K562 (cell line): ENCODE measurements around the gene MARCHF3. TPM values are rescaled to one million over a fixed set of nuclear protein-coding genes. Genes with fewer than 3 reads are reported as not detected.

ENCODE experiments used
- ATAC-seq: fragments of 200-7000 bp; cut with Tn5 transposase; 3 replicates; pipeline ENCODE4 v1.9.1; 2020; ENCODE audit warnings: moderate library complexity
- BruUV-seq: library from RNA; stranded (reverse); fragments of 400-500 nt; replicated peaks from 2 replicates; lab custom pipeline; 2021; lab: Mats Ljungman, UMichigan
- CTCF ChIA-PET: fragments of 300-600 bp; formaldehyde crosslinking; extraction: SDS; loops from one replicate; lab custom pipeline; 2021; ENCODE audit warnings: low intra/inter-chr PET ratio; lab: Yijun Ruan, JAX
- POLR2A ChIA-PET: fragments of 300-600, 350-650 bp; sonication (Branson Sonifier 250); formaldehyde crosslinking; extraction: SDS; loops from one replicate; lab custom pipeline; 2021; ENCODE audit warnings: antibody characterized with exemption, inconsistent platforms; lab: Yijun Ruan, JAX
- DNase-seq, 4 experiments: peaks; one replicate each; pipeline versions ENCODE4 v3.0.0 to v3.0.0-alpha.2; 2011 to 2018; ENCODE audit warnings: low spot score in 3 of 4, mixed read lengths in 3 of 4; ENCODE audit errors: extremely low read depth in 1 of 4
- FAIRE-seq: peaks from 2 replicates; lab custom pipeline; 2011; peaks lifted over from hg19 to GRCh38; lab: Jason Lieb, UNC
- H2AFZ ChIP-seq: 2 replicates; pipeline ENCODE4 v1.6.0; 2011; ENCODE audit warnings: low read depth, low read length, control low read depth, inconsistent platforms
- H3K27ac ChIP-seq: fragments of 200-600 bp; 3 replicates; pipeline ENCODE4 v1.8.0; 2011; ENCODE audit warnings: low read depth, mild to moderate bottlenecking, control low read depth, inconsistent platforms, low read length, moderate library complexity, mixed read lengths; ENCODE audit errors: extremely low read depth
- H3K27me3 ChIP-seq, 2 experiments: fragments of 300-600 bp in 1 of 2; 2 replicates in 1 of 2; 3 replicates in 1 of 2; pipeline versions ENCODE4 v1.6.0 to v1.8.0; 2011; ENCODE audit warnings: inconsistent platforms in 2 of 2, low read length in 2 of 2, mild to moderate bottlenecking in 1 of 2, mixed read lengths in 1 of 2, moderate library complexity in 1 of 2; ENCODE audit not compliant: control insufficient read depth in 2 of 2, insufficient read depth in 2 of 2
- H3K36me3 ChIP-seq: fragments of 300-600 bp; 3 replicates; pipeline ENCODE4 v1.8.0; 2011; ENCODE audit warnings: mild to moderate bottlenecking, low read length, inconsistent platforms; ENCODE audit not compliant: control insufficient read depth, insufficient read depth
- H3K4me1 ChIP-seq, 2 experiments: fragments of 200-600 bp in 1 of 2; replicated peaks in 1 of 2; 2 replicates in 1 of 2; 3 replicates in 1 of 2; pipeline versions ENCODE4 v1.5.1 to v1.8.0; 2011; ENCODE audit warnings: inconsistent platforms in 2 of 2, low read length in 2 of 2, mild to moderate bottlenecking in 1 of 2, mixed read lengths in 1 of 2, moderate library complexity in 1 of 2; ENCODE audit not compliant: control insufficient read depth in 2 of 2, insufficient read depth in 2 of 2
- H3K4me2 ChIP-seq: 2 replicates; pipeline ENCODE4 v1.6.1; 2011; ENCODE audit warnings: low read length, control low read depth, inconsistent platforms, mixed read lengths; ENCODE audit not compliant: insufficient read depth
- H3K4me3 ChIP-seq: fragments of 200-600 bp; sonication (generic), shearing (Covaris generic); 2 replicates; pipeline ENCODE4 v1.5.1; 2016; ENCODE audit warnings: control low read depth, inconsistent platforms
- H3K79me2 ChIP-seq: fragments of 200-600 bp; 3 replicates; pipeline ENCODE4 v1.8.0; 2011; ENCODE audit warnings: low read length, inconsistent platforms; ENCODE audit not compliant: control insufficient read depth, insufficient read depth
- H3K9ac ChIP-seq, 2 experiments: 2 replicates each; pipeline versions ENCODE4 v1.6.0 to v1.6.1; 2011; ENCODE audit warnings: low read depth in 2 of 2, low read length in 2 of 2, control low read depth in 1 of 2, inconsistent platforms in 1 of 2, mild to moderate bottlenecking in 1 of 2, mixed read lengths in 1 of 2; ENCODE audit not compliant: insufficient read depth in 1 of 2
- H3K9me1 ChIP-seq: one replicate; pipeline ENCODE4 v1.6.0; 2011; ENCODE audit warnings: inconsistent platforms, mild to moderate bottlenecking, low read length, moderate library complexity; ENCODE audit not compliant: control insufficient read depth, insufficient read depth
- H3K9me3 ChIP-seq: replicated peaks from 2 replicates; pipeline ENCODE4 v1.5.1; 2011; ENCODE audit warnings: low read depth, low read length, inconsistent platforms; ENCODE audit not compliant: control insufficient read depth, insufficient read depth
- H4K20me1 ChIP-seq: replicated peaks from 2 replicates; pipeline ENCODE4 v1.6.1; 2011; ENCODE audit warnings: low read length, inconsistent platforms, mixed read lengths; ENCODE audit not compliant: control insufficient read depth, insufficient read depth
- ATF7 ChIP-seq: fragments of 450-650 bp; IDR thresholded peaks from 2 replicates; pipeline ENCODE4 v1.7.1; 2014; ENCODE audit warnings: mild to moderate bottlenecking, moderate library complexity
- CC2D1A ChIP-seq: fragments of 450-650 bp; IDR thresholded peaks from 2 replicates; pipeline ENCODE4 v1.6.1; 2017; ENCODE audit warnings: mild to moderate bottlenecking
- EP300 ChIP-seq: IDR thresholded peaks from 2 replicates; pipeline ENCODE4 v1.6.1; 2012; ENCODE audit warnings: low read length, improper control_type of control experiment
- FOXA3 ChIP-seq, 2 experiments: fragments of 450-650 bp in 1 of 2; sonication (generic) in 1 of 2; formaldehyde crosslinking; IDR thresholded peaks in 1 of 2; conservative IDR thresholded peaks in 1 of 2; 2 replicates each; pipeline versions ENCODE4 v1.4.0 to v1.8.0; 2020 to 2022; ENCODE audit warnings: mild to moderate bottlenecking in 2 of 2, missing genetic modification reagents in 1 of 2
- HMBOX1 ChIP-seq: sonication (generic); IDR thresholded peaks from 2 replicates; pipeline ENCODE4 v1.6.1; 2016
- HMG20B ChIP-seq: fragments of 250-450 bp; sonication (Bioruptor Pico); IDR thresholded peaks from 2 replicates; pipeline ENCODE4 v1.5.0; 2021; ENCODE audit warnings: mild to moderate bottlenecking
- IRF1 ChIP-seq: sonication (generic); formaldehyde crosslinking; IDR thresholded peaks from 2 replicates; pipeline ENCODE4 v1.8.0; 2022; ENCODE audit warnings: missing genetic modification reagents, mild to moderate bottlenecking, borderline replicate concordance
- MBD1 ChIP-seq: fragments of 250-450 bp; sonication (Bioruptor Pico); IDR thresholded peaks from 2 replicates; pipeline ENCODE4 v1.8.0; 2022; ENCODE audit warnings: inconsistent platforms
- NBN ChIP-seq: fragments of 450-650 bp; IDR thresholded peaks from 2 replicates; pipeline ENCODE4 v1.6.1; 2016; ENCODE audit warnings: low read depth, mild to moderate bottlenecking
- PHF20 ChIP-seq: fragments of 450-650 bp; IDR thresholded peaks from 2 replicates; pipeline ENCODE4 v1.6.1; 2018; ENCODE audit not compliant: partially characterized antibody
- PRPF4 ChIP-seq: fragments of 200-400 bp; formaldehyde crosslinking; IDR thresholded peaks from one replicate; pipeline ENCODE4 v1.6.1; 2017; ENCODE audit warnings: low read length, low read depth, mild to moderate bottlenecking; ENCODE audit not compliant: insufficient read depth, poor library complexity, severe bottlenecking
- STAT5B ChIP-seq: fragments of 250-450 bp; sonication (Bioruptor Pico); IDR thresholded peaks from 2 replicates; pipeline ENCODE4 v1.8.0; 2021; ENCODE audit warnings: mild to moderate bottlenecking, inconsistent platforms
- TCF3 ChIP-seq: sonication (generic); formaldehyde crosslinking; IDR thresholded peaks from 2 replicates; pipeline ENCODE4 v1.4.0; 2020; ENCODE audit warnings: mild to moderate bottlenecking, missing genetic modification reagents
- USF1 ChIP-seq: sonication (generic); formaldehyde crosslinking; IDR thresholded peaks from 2 replicates; pipeline ENCODE4 v1.9.0; 2022; ENCODE audit warnings: mild to moderate bottlenecking, missing genetic modification reagents
- ZNF134 ChIP-seq: fragments of 250-450 bp; sonication (Bioruptor Pico); conservative IDR thresholded peaks from 2 replicates; pipeline ENCODE4 v1.4.0; 2020
- WGBS: fragments of 100-300 bp; shearing (Covaris generic); methylation state at CpG from one replicate; pipeline ENCODE4 v1.1.6; 2016; ENCODE audit warnings: low coverage, mixed read lengths; ENCODE audit not compliant: insufficient coverage; ENCODE audit errors: missing lambda C conversion rate; 5-methylcytosine and 5-hydroxymethylcytosine counted together
- in situ Hi-C: fragments of 300-500 bp; cut with MboI; formaldehyde crosslinking; loops from 4 replicates; pipeline ENCODE4 v1.15.0; 2018; ENCODE audit warnings: inconsistent platforms, mixed read lengths
- intact Hi-C: fragments of 100-400 bp; cut with micrococcal nuclease; formaldehyde crosslinking; loops from 2 replicates; pipeline ENCODE4 v1.14.2; 2022
- polyA plus RNA-seq, 8 experiments: library from polyadenylated mRNA; depleted of rRNA in 4 of 8; stranded (reverse) in 5 of 8; unstranded in 3 of 8; fragments of >200 nt; fragmentation: Nextera tagmentation in 2 of 8; fragmentation: Illumina TruSeq in 1 of 8; extraction: Ambion mirVana in 2 of 8; extraction: Trizol in 1 of 8; gene quantifications; 2 replicates each; pipeline versions ENCODE4 v1.2.1 to v1.2.3, GENCODE V29; 2011 to 2014; ENCODE audit warnings: inconsistent platforms in 1 of 8, missing spikeins in 1 of 8
- total RNA-seq, 7 experiments: library from RNA; depleted of rRNA in 6 of 7; stranded (reverse); fragments of >200 nt in 6 of 7; fragmentation: Illumina TruSeq in 2 of 7; extraction: Trizol in 2 of 7; gene quantifications; 2 replicates each; pipeline versions ENCODE4 v1.2.1 to v1.2.3, GENCODE V29; 2011 to 2021; ENCODE audit warnings: low replicate concordance in 1 of 7

The MARCHF3 gene
- total and polyA plus RNA-seq, 9 of the 15 experiments (the other 6 are each of a cell fraction or from before 2014, with no cell fraction given): 5.6 to 37.4 (median 16.5) TPM

GRCh38 chr5:127006744-127007143 lies 23.6 kb downstream of the MARCHF3 start:
- no peak overlapping the region for H3K27ac ChIP-seq
- no peak overlapping the region for H3K4me3 ChIP-seq
- BruUV-seq: no TSS peak
- TF ChIP-seq USF1 (CRISPR knock-in tag) (no peak), HMBOX1 (no peak), TCF3 (CRISPR knock-in tag) (no peak), NBN (no peak), MBD1 (CRISPR knock-in tag) (no peak), HMG20B (CRISPR knock-in tag) (no peak), STAT5B (CRISPR knock-in tag) (no peak), PHF20 (no peak), ZNF134 (CRISPR knock-in tag) (no peak), FOXA3 (CRISPR knock-in tag; conservative IDR thresholded peaks at IDR 0.05 in 1 of 2, IDR thresholded peaks at IDR 0.05 in 1 of 2) (no peak), CC2D1A (no peak), ATF7 (no peak), EP300 (no peak), IRF1 (CRISPR knock-in tag) (no peak), PRPF4 (no peak)
- TF ChIP-seq, all 486 proteins: peak for 0
- ChIA-PET CTCF (no interaction called here), POLR2A (interaction anchor here (0.6 to 1.1 kb wide), 3 partner anchors 11 to 25 kb away, joined by 3 to 4 read pairs (median 3); partner anchors contain the start of gene MARCHF3)
- intact Hi-C loops (no loop called here), in situ Hi-C loops (no loop called here)
- Histone ChIP-seq H3K9me3 (no peaks in the 10 kb centered on the region), H3K27me3 (no peaks in the 10 kb centered on the region), H4K20me1 (no peaks in the 10 kb centered on the region; the same call in 1 of the 2 replicates), H3K36me3 (peaks cover 2% of the 10 kb centered on the region; the same call in 1 of the 3 replicates), H3K4me1 (peaks cover 0 to 20% of the 10 kb centered on the region in 2 experiments; a peak in 3 of 5 replicates), H3K4me2 (no peak overlapping the region), H2AFZ (no peak overlapping the region), H3K9me1 (no peaks in the 10 kb centered on the region), H3K79me2 (peaks cover 86% of the 10 kb centered on the region), H3K9ac (no peak overlapping the region)
- FAIRE-seq (no peak), ATAC-seq (no peak), DNase-seq (no peak)
- WGBS: 80% methylated on average over 5 of the region's 5 CpGs
